PFSK-1 (cell line): ENCODE results near the gene KRTCAP2.

Experiments used
- FOXP2 ChIP-seq: optimal IDR thresholded peaks from 2 replicates; pipeline ENCODE3; 2011; ENCODE audit warnings: borderline replicate concordance, control low read depth, inconsistent platforms; ENCODE audit not compliant: insufficient read depth; ENCODE audit errors: extremely low read length, extremely low read depth
- POLR2AphosphoS5 ChIP-seq: IDR thresholded peaks from 2 replicates; pipeline ENCODE4 v1.6.1; 2012; ENCODE audit warnings: low read depth, mild to moderate bottlenecking, control low read depth, low read length, moderate library complexity
- REST ChIP-seq, 2 experiments: IDR thresholded peaks; 2 replicates each; pipeline versions ENCODE4 v1.6.1 to v1.8.0; 2011 to 2012; ENCODE audit warnings: low read depth in 2 of 2, low read length in 2 of 2, control low read depth in 1 of 2, inconsistent platforms in 1 of 2, mild to moderate bottlenecking in 1 of 2, moderate library complexity in 1 of 2; ENCODE audit not compliant: insufficient read depth in 1 of 2
- SIN3A ChIP-seq: IDR thresholded peaks from 2 replicates; pipeline ENCODE4 v1.6.1; 2012; ENCODE audit warnings: mild to moderate bottlenecking, low read length, moderate library complexity, borderline replicate concordance; ENCODE audit not compliant: insufficient read depth
- TAF1 ChIP-seq: IDR thresholded peaks from 2 replicates; pipeline ENCODE4 v1.6.1; 2012; ENCODE audit warnings: low read length, control low read depth, borderline replicate concordance; ENCODE audit not compliant: insufficient read depth

Gene KRTCAP2

DNA sequence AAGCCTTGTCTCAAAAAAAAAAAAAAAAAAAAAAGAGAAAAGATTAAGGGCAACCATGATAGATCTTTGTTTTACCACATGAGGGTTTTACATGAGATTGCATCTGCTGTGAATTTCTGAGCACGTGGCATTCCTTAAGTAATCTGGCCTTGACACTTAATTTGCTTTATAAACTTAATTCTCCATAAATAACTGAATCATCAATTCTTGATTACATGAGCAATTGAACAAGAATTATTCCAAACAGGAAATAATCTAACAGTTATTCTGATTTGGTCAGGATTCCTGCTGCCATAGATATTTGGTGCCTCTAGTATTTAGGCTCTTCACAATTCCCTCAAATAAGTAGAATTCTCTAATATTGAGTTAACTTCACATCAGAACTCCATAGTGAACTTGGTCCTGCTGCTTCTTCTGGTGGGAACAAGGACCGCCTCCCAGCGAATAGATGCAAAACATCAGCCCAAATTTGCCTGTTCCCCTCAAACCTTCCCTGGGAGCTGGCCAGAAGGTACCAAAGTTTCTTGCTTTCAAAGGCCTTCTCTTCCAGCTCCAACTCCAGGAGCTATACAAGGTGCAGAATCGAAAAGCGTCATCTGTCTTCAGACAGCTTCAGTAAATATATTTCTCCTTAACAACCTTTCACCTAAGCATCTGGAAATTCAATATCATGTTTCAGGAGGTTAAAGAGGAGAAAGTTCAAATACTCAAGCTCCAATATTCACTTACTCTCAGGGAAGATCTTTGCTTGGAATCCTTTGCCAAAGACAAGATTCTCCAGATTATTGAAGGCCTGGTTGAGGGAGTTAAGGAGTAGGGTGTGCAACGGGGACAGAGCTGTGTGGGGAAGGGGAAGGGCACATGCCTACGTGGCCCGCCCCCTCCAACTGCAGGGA lies 1.0 kb downstream of the KRTCAP2 start:
- TF ChIP-seq FOXP2 (no peak), TAF1 (no peak), POLR2AphosphoS5 (no peak), REST (IDR thresholded peaks at IDR 0.05; ENCODE audit: insufficient read depth in 1 of 2, low read depth in 2 of 2, low read length in 2 of 2) (no peak), SIN3A (no peak)

GRCh38 chr1:155170806-155171205 lies 2.3 kb downstream of the KRTCAP2 start:
- TF ChIP-seq REST (IDR thresholded peaks at IDR 0.05; ENCODE audit: insufficient read depth in 1 of 2, low read depth in 2 of 2, low read length in 2 of 2) (no peak), SIN3A (no peak), POLR2AphosphoS5 (no peak), FOXP2 (no peak), TAF1 (no peak)

GRCh38 chr1:155170101-155170785 lies 2.9 kb downstream of the KRTCAP2 start:
- no peak for TF ChIP-seq TAF1
- no peak for TF ChIP-seq REST (IDR thresholded peaks at IDR 0.05; ENCODE audit: insufficient read depth in 1 of 2, low read depth in 2 of 2, low read length in 2 of 2)
- TF ChIP-seq SIN3A, result no peak
- TF ChIP-seq POLR2AphosphoS5, result no peak
- no peak for TF ChIP-seq FOXP2

DNA sequence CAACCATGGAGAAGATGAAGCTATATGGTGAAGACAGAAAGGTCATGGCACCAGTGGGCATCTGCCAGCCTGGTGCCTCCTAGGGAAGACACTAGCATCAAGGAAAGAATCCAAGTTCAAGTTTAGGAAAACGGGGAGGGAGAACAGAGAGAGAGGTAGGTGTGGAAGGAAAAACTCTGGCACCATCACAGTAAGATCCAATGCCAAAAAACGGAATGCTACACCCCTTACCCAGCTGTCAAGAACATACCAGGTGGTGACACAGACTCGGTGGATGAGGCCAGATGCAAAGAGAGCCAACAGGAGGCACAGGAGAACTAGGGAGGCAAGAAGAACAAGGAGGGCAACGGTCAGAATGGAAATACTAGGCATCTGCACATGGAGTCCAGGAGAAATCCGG lies 3.6 kb downstream of the KRTCAP2 start:
- no peak for TF ChIP-seq TAF1
- TF ChIP-seq REST (IDR thresholded peaks at IDR 0.05; ENCODE audit: insufficient read depth in 1 of 2, low read depth in 2 of 2, low read length in 2 of 2), result no peak
- TF ChIP-seq POLR2AphosphoS5, result no peak
- TF ChIP-seq FOXP2, result no peak
- no peak for TF ChIP-seq SIN3A
